Activated CD4-positive, CD25-positive, alpha-beta regulatory T cell (primary cell): ENCODE results near the gene SUMF2.
"Not testable (repeated sequence)": the region's sequence is repeated elsewhere in the genome, so short reads cannot be mapped to it uniquely, and the experiment has no call there.

ENCODE experiments used
- DNase-seq, 4 experiments: peaks; one replicate each; lab custom pipeline; 2025; lab: John Stamatoyannopoulos, UW

SUMF2 gene

DNA sequence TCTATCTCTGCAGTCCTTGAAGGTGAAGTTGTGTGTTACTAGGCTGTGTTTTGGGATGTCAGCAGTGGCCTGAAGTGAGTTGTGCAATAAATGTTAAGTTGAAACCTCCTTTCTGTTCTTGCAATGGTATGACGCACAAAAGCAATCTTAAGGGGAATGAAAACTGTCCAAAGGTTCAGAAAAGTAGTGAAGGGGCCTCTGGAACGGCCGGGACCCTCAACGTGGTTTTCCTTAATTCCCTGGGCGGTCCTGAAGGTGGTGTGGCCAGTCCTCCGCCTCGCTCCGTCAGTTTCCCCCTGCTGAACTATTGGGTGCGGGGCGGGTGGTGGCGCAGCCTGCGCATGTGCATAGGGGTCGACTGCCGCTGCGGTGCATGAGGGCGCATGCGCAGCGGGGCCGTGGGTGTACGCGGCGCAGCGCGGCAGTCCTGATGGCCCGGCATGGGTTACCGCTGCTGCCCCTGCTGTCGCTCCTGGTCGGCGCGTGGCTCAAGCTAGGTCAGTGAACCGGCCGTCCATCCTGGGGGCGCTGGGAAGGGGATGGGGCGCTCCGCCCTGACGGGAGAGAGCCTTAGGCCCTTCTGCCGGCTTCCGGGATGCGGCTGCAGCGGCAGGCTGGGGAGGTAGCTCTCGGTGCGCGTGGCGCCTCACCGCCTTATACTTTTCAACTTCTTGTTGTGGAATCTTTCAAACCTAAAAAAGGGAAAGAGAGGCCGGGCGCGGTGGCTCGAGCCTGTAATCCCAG, at the start of gene SUMF2:
Gene SUMF2 (plus strand): TSS at position 405 of the 744 bp plus-strand sequence. CDS start 26 bp downstream, at position 431.
- DNase-seq = peak; percentile 76 to 81 (median 80)

DNA sequence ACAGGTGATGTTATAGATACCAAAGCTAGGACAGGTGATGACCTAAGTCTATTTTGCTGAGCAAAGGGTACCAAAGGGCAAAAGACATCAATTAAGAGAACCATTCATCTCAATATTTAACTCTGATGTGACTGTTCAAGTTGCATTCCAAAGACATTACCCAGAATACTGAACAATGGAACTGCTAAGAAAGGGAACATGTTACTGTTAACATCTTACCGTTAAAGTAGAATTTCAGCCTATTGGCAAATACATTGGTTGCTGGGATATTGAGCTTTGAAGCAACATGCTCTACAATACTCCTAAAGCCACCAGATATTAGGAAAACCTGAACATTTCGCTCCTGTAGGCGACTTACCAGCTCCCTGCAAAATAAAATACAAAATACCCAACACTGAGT, 47.1 kb upstream of the SUMF2 start:
- DNase-seq = not testable (repeated sequence)

DNA sequence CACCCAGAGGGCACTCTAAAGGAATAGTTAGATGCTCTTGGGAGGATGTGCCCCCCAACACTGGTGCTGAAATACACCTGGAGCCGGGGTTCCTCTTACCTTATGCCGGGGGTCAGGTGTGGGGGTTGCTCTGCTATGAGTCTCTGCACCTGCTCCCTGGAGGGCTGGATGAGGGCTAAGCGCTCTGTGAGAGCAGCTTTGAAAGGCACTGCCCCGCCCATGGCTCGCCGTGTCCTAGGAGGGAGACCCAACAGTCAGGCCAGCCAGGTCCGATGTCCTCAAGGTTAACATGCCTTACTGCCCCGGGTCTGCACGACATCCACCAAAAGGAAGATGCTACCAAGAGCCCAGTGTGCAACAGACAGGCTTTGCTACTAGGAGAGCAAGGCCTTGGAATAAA, 44.6 kb upstream of the SUMF2 start:
- DNase-seq = no peak

DNA sequence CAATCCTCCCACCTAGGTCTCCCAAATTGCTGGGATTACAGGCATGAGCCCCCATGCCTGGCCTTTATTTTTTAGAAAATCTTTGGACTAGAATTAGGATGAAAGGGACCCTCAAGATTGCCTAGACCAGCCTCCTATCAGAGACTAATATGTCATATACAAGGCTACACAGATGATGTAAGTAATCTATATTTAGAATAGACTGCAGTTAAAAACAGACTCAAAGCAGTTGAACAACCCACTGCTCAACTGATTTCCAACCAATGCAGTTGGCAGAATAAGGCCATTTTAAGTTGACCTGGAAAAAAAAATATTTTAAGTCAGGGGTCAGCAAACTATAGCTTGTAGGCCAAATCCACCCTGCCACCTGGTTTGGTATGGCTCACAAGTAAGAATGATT, 40.6 kb upstream of the SUMF2 start:
- DNase-seq = no peak

DNA sequence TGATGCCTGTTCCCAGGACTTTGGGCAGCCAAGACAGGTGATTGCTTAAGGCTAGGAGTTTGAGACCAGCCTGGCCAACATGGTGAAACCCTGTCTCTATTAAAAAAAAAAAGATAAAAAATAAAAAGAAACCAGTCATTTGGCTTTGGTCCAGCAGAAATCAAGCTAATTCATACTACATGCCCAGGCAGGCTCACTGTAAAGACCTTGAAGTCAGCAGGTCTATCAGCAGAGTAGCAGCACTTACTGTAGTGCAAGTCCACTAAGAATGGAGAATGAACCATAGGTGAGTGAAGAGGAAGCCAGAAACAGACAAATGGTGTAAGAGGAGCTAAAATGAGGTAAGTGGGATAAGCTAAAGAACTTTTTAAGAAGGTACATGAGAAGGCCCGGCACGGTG, 37.5 kb upstream of the SUMF2 start:
- no peak for DNase-seq

DNA sequence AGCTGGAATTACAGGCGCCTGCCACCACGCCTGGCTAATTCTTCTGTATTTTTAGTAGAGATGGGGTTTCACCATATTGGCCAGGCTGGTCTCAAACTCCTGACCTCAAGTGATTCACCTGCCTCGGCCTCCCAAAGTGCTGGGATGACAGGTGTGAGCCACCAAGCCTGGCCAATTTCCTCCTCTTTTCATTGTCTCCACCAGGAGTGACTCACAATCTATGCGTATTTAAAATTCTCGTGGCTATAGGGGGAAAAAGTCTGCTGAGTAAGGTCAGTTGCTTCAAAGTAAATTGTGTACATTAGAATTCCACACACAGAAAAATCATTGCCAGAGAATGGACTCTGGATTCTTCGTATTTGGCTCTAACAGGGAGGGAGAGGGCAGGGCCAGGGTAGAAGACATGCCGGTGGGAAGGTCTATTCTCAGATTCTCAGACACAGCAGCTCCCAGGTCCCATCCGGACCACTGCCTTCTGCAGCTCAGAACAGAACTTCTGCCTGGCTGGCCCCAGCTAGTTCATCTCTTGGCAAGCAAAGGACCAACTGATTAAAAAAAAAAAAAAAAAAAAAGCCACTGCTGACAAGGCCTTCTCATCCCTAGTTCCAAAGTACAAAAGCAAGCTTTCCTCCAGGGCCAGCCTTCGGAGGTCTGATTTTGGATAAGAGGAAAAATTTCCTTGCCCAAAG, 35.0 kb upstream of the SUMF2 start:
- DNase-seq = no peak

DNA sequence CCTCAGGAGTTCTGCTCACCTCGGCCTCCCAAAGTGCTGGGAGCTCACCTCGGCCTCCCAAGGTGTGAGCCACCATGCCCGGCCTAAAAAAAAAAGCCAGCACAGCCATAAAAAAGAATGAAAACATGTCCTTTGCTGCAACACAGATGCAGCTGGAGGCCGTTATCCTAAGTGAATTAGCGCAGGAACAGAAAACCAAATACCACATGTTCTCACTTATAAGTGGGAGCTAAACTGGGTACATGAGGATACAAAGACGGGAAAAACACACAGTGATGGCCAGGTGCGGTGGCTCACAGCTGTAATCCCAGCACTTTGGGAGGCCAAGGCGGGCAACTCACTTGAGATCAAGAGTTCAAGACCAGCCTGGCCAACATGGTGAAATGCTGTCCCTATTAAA, 33.7 kb upstream of the SUMF2 start:
- no peak for DNase-seq

DNA sequence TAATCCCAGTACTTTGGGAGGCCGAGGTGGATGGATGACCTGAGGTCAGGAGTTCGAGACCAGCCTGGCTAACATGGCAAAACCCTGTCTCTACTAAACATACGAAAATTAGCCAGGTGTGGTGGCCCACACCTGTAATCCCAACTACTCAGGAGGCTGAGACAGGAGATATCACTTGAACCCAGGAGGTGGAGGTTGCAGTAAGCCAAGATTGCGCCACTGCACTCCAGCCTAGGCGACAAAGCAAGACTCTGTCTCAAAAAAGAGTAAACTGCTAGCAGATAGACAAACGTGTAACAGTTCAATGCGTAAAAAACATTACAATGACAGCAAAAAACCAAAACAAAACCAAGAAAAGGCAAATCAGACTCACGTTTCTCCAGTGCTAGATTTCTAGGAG, 32.5 kb upstream of the SUMF2 start:
- DNase-seq = not testable (repeated sequence)

DNA sequence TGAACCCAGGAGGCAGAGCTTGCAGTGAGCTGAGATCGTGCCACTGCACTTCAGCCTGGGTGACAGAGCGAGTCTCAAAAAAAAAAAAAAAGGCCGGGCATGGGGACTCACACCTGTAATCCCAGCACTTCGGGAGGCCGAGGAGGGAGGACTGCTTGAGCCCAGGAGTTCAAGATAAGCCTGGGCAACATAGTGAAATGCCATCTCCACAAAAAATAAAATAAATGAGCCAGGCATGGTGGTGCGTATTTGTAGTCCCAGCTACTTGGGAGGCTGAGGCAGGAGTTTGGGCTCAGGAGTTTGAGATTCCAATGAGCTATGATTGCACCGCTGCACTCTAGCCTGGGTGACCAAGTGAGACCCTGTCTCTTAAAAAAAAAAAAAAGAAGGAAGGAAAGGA, 31.5 kb upstream of the SUMF2 start:
- DNase-seq = not testable (repeated sequence)

DNA sequence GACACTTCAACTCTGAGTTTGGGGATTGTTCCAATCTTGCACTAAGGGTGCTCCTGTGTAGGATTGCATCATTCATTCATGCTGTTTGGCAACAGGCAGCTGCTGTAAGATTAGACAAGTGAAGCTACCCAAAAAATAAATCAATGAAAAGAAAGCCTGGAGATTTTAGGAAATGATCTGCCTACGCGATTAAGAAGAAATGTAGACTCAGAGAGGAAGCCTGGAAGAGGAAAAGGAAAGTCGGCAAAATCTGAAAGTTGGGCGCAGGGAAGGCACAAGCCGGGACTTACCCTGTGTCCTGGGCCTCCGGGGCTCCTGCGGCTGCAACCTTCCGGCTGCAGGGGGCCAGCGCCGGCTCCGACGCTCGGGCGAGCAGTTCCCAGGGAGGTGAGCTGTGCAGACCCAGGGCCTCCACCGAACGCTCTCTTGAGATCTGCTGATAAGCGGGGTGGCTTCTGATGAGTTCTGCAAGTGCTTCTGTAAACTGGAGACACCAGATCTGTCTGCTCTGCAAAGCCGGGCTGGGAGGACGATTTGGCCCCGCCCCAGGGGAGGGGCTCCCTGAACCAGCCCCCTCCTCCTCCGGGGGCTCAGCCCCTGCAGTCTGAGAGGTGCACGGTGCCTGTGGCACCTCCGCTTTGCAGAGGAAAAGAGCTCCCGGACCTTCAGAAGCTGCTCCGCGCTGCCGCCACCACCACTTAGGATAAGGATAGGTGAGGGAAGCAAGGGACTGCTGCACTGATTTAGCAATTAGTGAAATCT, 30.2 kb upstream of the SUMF2 start:
- peak; percentile 16 to 46 (median 34) for DNase-seq

DNA sequence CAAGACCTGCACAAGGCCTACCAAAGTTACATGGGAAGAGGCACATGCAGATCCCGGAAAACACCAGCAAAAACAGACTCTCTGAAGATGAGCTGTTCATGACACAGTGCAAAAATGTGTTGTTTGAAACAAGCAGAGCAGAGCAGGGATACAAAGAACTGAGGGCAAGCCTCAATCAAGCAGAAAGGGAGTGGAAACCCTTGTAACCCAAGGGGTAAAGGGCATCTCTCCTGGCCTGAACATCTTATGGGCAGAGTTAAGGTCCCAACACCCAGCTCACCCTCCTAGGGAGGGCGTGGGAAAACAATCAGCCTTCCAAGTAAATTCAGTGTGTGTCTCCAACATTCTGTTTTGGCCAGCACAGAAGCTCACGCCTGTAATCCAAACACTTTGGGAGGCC, 23.4 kb upstream of the SUMF2 start:
- no peak for DNase-seq

DNA sequence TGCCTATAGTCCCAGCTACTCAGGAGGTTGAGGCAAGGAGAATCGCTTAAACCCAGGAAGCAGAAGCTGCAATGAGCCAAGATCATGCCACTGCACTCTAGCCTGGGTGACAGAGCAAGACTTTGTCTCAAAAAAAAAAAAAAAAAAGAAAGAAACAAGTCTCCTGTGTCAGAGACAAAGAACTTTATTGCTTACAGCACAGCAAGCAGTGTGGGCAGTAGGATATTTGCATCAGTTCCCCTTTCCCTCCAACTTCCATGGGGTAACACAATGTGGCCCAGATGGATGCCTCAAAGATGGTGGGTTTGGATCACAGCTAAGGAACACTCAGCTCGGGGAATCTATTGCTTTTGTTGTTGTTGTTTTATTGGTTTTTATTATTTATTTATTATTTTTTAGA, 18.3 kb upstream of the SUMF2 start:
- DNase-seq = not testable (repeated sequence)

DNA sequence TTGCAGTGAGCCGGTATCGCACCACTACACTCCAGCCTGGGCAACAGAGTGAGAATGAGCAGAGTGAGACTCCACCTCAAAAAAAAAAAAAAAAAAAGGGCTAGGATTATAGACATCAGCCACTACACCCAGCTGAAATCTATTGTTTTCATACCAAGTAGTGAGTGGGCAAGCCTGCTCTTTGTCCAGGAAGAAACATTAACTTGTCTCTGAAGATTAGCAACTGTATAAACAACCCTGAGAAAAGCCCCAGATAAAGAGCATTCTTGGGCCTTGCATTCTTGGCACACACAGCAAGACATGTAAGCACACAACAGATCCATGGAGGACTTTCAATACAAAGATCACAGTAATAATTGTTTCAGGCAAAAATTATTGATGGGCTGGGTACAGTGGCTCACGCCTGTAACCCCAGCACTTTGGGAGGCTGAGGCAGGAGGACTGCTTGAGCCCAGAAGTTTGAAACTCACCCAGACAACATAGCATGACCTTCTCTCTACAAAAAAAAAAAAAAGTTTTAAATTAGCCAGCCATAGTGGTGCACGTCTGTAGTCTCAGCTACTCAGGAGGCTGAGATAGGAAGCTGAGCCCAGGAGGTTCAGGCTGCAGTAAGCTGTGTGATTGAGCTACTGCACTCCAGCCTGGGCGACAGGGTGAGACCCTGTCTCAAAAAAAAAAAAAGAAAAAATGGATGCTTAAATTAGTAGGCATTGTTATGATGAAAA, 17.2 kb upstream of the SUMF2 start:
- DNase-seq = no peak

DNA sequence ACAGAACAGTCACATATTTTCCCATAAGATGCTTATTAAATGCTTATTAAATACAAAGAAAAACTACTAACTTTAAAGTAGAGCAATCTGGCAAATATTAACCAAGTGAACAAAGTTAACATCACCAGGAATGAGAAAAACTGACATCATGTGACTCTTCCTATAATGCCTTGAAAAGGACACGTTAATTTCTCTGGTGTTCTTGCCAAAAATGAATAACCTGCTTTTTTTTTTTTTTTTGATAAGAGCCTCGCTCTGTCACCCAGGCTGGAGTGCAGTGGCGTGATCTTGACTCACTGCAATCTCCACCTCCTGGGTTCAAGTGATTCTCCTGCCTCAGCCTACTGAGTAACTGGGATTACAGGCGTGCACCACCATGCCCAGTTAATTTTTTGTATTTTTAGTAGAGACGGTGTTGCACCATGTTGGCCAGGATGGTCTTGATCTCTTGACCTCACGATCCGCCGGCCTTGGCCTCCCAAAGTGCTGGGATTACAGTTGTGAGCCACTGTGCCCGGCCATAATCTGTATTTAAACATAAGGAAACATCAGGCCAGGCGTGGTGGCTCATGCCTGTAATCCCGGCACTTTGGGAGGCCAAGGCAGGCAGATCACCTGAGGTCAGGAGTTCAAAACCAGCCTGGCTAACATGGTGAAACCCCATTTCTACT, 16.5 kb upstream of the SUMF2 start:
- DNase-seq = not testable (repeated sequence)

DNA sequence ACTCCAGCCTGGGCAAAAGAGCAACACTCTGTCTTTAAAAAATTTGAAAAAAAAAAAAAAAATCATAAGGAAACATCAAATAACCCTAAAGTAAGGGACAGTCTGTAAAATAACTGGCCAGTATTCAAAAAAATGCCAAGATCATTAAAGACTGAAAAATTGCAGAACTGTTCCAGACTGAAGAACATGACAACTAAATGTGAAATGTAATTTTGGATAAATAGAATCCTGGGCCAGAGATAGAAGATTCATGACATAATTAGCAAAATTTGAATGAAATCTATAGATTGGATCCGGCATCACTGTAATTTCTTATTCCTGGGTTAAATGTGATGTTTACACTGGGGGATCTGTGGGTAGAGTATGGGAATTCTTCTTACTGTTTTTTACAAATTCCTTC, 15.8 kb upstream of the SUMF2 start:
- DNase-seq = no peak

DNA sequence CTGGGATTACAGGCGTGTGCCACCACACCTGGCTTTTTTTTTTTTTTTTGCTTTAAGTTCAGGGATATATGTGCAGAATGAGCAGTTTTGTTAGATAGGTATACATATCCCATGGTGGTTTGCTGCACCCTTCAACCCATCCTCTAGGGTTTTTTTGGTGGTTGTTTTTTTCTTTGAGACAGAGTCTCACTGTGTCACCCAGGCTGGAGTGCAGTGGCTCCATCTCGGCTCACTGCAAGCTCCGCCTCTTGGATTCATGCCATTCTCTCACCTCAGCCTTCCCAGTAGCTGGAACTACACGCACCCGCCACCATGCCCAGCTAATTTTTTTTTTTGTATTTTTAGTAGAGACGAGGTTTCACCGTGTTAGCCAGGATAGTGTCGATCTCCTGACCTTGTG, 15.3 kb upstream of the SUMF2 start:
- DNase-seq = not testable (repeated sequence)

DNA sequence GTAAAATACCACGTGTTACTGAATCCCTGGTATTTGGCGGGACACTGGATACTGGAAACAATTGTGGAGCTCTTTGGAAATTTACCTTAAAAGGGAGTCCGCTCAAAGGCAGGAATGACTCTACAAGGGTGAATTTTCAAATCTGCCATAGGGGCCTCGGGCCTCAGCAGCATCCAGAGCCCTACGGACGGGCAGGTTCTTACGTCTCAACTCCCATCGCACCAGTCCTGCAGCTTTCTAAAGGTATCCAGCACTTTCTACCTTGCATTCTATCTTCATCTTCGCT, 13.1 kb upstream of the SUMF2 start:
- no peak for DNase-seq

DNA sequence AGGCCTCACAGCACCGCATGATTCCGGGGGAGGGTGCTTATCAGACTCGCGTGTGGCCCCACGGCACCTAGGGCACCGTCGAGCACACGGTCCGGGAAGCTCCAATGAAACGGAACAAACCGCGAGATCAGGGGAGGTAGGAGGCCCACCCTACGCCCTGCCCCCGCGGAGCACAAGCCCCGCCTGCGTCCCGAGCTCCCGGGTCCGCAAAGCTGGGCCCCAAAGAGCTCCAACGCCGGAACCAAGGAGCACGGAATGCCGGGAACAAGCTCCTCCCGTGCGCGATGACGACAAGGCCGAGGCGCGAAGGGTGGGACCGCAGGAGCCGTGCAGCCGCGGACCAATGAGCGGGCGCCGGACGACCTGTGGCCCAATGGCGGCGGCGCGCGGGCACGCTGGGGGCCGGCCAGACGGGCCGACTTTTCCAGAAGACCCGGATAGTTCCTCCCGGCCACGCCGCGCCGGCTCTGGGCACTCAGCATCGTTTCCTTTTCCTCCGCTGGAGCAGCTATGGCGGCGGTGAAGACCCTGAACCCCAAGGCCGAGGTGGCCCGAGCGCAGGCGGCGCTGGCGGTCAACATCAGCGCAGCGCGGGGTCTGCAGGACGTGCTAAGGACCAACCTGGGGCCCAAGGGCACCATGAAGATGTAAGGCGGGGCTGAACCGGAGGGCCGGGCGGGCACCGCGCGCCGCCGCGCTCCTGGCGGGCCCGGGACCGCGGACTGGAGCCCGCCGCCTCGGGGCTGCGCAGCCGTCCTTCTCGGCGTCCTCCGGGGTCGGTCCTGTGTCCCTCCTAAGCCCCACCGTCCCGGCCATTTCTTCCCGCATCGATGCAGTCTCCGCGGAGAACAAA, 12.5 kb upstream of the SUMF2 start, which contains the start of the genes CCT6A and PSPH:
Gene CCT6A (plus strand): TSS at position 427 of the 853 bp plus-strand sequence. CDS start 84 bp downstream, at position 511.
Gene PSPH (minus strand): TSS at position 106 of the 853 bp plus-strand sequence. CDS start 30,232 bp downstream, outside the sequence.
- DNase-seq = peak; percentile 79 to 81 (median 80)

DNA sequence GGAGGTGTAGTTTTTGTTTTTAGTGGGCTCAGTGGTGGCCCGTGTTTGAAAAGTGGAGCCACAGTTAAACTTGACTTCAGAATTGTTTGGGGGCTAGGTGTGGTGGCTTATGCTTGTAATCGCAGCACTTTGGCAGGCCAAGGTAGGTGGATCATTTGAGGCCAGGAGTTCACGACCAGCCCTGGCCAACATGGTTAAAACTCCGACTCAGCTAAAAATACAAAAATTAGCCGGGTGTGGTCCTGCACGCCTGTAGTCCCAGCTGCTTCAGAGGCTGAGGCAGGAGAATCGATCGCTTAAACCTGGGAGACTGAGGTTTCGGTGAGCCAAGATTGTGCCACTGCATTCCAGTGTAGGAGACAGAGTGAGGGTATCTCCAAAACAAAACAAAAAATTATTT, 10.7 kb upstream of the SUMF2 start:
- DNase-seq = no peak

DNA sequence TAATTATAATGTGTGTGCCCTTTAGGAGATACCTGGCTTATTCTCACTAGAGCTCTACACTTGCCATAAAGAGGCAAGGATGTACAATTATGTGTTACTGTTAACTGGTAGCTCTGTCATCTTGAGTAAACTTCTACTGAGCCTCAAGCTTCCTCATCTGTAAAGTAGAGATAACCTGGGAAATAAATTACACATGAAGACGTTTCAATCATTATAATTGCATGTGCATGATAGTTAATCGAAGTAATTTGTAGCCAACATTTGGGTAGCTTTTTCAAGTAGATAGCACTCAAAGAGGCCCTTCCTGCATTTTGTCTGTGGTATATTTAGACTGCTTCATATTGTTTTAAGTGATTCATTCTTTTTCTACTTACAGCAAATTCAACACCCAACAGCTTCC, 10.1 kb upstream of the SUMF2 start:
- DNase-seq = no peak

DNA sequence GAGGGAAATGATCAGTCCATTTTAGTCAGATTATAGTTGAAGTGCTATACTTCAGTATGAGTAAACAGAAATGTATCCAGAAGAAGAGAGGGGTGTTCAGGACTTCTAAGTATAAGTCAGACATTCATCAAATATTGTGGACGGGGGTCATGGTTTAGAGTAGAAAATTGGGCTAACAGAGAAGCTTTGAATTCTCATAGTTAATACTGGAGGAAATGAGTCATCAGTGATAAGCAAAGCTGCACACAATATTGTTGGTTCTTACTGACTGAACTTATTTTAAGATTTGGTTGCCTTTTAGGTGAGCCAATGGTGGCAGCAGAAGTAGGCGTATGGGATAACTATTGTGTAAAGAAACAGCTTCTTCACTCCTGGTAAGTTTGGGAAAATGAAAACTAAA, 1.7 kb upstream of the SUMF2 start:
- DNase-seq = no peak
